NCI-H146 treated with DMSO at 0.1 percent for 48 hours (cell line): Measurements from ENCODE around the gene CENPX.

ENCODE experiments used
- DNase-seq: peaks from one replicate; lab custom pipeline; 2025; ENCODE audit not compliant: unreplicated experiment; lab: John Stamatoyannopoulos, UW

Gene CENPX

GRCh38 chr17:81999587-81999975, 23.1 kb downstream of the CENPX start:
- DNase-seq = no peak

- DNase-seq = no peak
These were observed 23.8 kb downstream of the CENPX start for GRCh38 chr17:81998691-81999438.

- no peak for DNase-seq
These were observed 24.5 kb downstream of the CENPX start for GRCh38 chr17:81998212-81998611.

GRCh38 chr17:81996757-81997441, 25.8 kb downstream of the CENPX start:
- DNase-seq = no peak

- no peak for DNase-seq
These were observed 26.4 kb downstream of the CENPX start for GRCh38 chr17:81996232-81996756.

GRCh38 chr17:81995463-81996231, 27.0 kb downstream of the CENPX start:
- no peak for DNase-seq

- DNase-seq = no peak
These were observed 27.9 kb downstream of the CENPX start for GRCh38 chr17:81994593-81995462.

GRCh38 chr17:81993729-81994592, 28.7 kb downstream of the CENPX start:
- DNase-seq = no peak

GRCh38 chr17:81992306-81993102, 30.2 kb downstream of the CENPX start:
- no peak for DNase-seq

GRCh38 chr17:81991684-81992305, 30.9 kb downstream of the CENPX start:
- no peak for DNase-seq

- DNase-seq = no peak
These were observed 31.6 kb downstream of the CENPX start for GRCh38 chr17:81990836-81991683.

- no peak for DNase-seq
These were observed 35.4 kb downstream of the CENPX start for GRCh38 chr17:81987161-81987770.

- DNase-seq = no peak
These were observed 36.1 kb downstream of the CENPX start for GRCh38 chr17:81986606-81987005.

GRCh38 chr17:81984773-81985410, 37.8 kb downstream of the CENPX start:
- no peak for DNase-seq

GRCh38 chr17:81983639-81984373, 38.9 kb downstream of the CENPX start:
- no peak for DNase-seq
